Dermis blood vessel endothelial cell (primary cell): ENCODE results near the gene ZNF345. TPM values are rescaled to one million over a fixed set of nuclear protein-coding genes. Genes with fewer than 3 reads are reported as not detected.

ENCODE experiments used
- DNase-seq: peaks from one replicate; pipeline ENCODE4 v3.0.0; 2010
- total RNA-seq: library from RNA; depleted of rRNA; stranded (reverse); fragments of >200 nt; gene quantifications from 2 replicates; pipeline ENCODE4 v1.2.3, GENCODE V29; 2014

The ZNF345 gene
- 4.0 and 7.7 TPM in 2 replicates for total RNA-seq

DNA sequence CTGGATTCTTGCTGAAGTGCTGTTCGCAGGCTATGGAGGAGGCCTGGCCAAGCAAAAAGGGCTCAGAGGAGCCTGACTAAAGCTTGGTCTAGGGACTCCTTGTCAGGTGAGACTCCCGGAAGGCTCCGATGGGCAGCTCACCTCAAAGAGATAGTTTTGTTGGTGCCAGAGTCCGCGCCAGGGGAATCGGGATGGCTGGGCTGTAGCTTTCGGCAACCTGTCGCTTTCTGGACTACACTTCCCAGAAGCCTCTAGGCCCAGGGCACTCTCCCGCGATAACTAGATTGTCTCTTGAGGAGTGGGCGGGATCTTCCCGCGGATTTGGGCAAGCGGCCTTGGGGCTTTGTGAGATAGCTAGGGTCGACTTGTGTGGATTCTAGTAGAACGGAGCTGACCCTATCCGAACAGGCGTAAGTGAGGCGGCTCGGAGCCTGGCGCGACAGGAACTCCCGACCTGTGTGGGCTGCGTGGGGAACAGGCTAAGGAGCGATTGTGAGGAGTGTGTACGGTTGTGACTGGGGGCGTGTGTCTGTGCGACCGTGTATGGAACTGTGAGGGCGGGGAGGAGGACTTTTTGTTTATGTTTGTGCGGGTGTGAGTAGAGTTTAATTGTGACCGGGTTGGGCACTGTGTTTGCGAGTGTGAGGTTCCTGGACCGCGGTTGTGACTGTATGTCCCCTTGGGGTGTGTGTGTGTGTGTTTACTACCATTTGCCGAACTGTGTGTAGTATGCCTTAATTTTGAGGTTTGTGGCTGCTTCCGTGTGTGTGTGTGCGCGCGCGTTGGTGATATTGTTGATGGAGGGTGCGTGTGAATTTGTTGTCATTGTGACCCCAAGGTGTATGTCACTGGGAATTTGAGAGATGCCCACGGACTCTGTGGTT, at the start of gene ZNF345:
Gene ZNF345, plus strand, starts transcription at position 318 of the 884 bp plus-strand sequence. CDS start 25,955 bp downstream, outside the sequence.
- DNase-seq, result peak; percentile 97

DNA sequence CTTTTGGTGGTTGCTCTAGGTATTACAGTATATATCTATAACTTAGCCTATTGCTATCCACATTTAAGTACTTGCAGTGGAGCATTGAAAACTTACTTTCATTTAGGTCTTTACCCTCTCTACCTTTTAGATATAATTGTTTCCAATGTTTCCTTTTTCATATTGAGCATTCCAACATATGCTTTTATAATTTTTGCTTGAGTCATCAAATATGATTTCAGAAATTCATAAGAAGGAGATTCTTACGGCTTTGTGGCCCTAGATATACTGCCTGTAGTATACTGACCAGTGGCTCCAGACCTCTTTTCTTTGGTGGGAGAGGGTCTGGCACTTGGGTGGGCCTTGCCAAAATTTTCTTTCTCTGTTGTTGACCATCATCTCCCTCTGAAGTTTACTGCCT, 45.3 kb upstream of the ZNF345 start:
- DNase-seq, result no peak

DNA sequence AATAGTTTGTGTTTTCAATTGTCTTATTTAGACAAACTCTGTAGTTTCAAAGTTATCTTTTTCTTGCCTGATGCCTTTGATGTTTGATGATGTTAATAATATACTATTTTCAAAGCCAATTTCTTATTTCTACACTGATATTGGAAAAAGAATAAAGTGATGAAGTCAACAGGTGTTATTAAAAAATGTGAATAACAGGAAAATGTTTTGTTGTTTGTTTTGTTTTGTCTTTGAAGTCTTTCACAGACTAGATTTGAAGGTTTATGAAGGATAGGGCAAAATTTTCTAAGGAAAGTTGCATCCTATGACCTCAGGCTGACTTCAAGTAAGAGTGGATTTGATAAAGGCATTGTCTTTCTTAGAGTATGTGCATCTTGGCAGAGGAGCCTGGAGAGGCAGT, 43.6 kb upstream of the ZNF345 start:
- DNase-seq, result no peak

DNA sequence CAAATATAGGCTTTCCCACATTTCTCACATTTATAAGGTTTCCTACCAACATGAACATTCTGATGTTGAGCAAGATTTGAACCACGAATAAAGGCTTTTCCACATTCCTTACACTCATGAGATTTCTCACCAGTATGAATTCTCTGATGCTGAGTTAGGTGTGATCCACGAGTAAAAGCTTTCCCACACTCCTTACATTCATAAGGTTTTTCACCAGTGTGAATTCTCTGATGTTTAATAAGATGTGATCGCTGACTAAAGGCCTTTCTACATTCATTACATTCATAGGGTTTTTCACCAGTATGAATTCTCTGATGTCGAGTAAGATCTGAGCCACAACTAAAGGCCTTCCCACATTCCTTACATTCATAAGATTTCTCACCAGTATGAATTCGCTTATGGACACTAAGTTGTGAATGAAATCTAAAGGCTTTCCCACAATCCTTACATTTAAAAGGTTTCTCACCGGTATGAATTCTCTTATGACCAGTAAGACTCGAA, 31.5 kb upstream of the ZNF345 start:
- peak; percentile 3 for DNase-seq

DNA sequence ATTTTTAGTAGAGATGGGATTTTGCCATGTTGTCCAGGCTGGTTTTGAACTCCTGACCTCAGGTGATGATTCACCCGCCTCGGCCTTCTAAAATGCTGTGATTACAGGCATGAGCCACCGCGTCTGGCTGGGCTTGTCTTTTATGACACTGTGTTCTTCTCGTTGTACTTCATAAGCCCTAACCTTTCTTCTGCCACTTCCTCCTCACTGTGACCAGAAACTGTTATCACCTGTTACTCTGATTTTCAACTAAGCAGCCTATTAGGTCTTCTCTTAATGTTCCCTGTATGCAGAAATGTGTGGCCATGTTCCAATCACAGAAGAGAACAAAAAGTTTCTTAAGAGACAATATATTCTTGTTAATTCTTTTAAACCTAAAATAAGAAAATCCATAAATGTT, 28.9 kb upstream of the ZNF345 start:
- no peak for DNase-seq

DNA sequence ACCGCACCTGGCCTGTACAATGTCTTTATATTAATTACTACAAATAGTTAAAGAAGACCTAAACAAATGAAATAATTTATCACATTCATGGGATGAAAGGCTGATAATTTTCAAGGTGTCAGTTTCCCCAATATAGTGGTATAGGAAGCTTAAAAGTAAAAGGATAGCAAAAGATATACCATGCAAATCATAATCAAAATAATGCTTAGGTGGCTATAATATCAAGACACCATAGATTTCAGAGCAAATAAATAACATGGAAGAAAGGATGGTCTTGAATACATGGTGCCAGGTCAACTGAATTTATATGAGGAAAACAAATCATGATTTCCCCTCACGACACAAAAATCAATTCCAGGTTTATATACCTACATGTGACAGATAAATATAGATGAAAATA, 17.2 kb upstream of the ZNF345 start:
- no peak for DNase-seq

DNA sequence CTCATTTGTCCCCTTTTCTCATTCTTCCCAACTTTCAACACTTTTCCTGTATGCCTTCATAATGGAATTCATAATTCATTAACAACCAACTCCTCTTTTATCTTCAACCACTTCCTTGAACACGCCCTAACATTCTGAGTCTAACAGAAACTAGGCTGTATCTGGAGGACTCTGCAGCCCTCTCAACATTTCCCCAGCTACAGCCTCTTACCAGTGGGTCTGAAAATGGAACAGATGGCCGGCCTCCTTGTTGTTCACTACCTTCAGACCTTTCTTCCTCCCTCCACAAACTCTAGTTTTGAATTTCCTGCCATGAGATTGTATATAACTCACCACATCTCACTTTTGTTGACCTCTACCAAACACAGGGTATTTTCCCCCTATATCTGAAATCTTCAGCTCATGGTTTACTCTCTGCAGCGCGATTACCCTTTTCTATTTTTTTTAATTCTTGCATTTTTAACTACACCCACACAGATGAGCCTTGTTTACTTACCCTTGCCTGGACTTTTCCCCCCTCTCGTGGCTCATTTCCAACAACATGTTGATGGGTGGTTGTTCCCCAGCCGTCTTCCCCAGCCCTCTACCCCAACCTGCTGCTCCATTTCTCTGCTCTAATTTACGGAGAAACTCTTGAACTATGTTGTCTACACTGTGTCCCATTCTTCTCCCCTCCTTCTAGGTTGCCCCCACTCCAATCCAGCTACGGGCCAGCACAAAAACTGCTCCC, 13.3 kb upstream of the ZNF345 start:
- DNase-seq, result peak; percentile 45

DNA sequence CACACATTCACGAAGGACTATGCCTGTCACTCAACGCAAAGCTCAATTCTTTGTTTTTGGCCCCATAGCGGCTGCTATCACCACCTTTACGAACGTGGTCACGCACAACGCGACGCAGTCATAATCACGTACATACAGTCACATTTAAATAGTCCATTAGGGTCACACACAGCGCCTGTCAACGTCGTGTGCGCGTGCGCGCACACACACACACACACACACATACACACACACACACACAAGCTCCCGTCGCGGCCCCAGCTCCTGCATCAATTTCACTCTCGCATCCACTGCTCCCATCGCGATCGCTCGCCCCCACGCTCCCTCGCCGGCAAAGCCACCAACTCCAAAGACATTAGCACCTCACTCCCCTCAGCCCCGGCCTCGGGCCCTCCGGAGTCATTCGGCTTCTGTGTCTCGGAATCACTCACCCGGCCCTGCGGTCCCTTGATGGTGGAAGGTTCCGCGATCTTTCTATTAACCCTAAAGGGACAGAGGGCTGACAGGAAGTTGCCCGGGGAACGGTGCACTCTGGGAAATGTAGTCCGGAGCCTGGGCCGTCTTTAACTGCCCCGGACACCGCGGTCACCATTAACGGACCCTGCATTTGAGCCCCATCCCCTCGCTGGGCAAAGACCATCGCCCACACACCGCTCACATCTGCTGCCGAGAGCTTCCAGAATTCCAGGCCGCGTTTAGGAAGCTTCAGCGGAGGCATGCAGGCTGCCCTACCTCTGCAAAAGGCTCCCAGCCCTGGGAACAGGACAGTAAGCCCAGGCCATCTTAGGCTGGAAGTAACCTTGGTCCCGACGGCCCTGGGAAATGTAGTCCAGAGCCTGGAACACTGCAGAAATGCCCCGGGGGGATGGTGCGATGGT, 12.5 kb upstream of the ZNF345 start, which contains the start of gene ZNF790:
Gene ZNF790, minus strand, starts transcription at position 482 of the 878 bp plus-strand sequence. CDS start 12,768 bp downstream, outside the sequence.
- peak; percentile 91 for DNase-seq

DNA sequence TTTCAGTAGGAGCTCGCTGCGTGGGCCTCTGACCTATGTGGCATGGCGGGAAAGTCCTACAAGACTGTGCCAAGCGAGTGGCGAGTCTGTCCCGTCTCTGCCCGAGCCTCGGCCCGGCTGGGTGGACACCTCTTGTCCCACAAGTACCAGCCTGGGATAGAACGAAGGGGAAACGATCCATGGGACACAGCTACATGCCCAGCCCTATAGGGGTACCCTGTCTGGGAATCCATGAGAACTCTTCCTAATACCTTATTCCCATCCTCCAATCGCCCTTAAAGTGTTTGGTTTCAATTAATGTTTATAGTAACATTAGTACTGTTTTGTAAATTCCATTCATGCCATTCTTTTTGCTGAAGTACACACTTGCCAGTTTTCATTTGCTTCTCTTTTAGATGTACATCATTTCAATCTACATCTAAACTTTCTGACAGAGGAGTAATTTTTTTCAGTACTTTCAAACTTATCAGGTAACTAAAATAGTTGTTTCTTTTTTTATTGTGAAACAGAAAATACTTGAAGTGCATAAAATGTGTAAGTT, 11.8 kb upstream of the ZNF345 start:
- DNase-seq, result no peak

DNA sequence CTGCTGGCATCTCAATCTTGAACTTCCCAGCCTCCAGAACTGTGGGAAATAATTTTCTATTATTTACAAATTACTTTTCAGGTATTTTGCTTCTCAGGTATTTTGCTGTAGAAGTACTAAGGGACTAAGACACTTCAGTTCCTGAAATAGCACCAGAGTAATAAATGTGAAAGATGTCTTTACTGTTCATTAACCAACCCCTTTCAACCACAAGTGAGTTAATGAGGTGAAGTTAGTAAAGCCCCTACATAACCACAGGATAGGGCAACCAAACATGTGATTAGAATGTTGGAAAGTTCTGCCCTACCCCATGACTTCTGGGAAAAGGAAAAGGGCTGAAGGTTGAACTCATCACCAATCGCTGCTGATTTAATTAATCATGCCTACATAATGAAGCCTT, 2.7 kb upstream of the ZNF345 start:
- no peak for DNase-seq

DNA sequence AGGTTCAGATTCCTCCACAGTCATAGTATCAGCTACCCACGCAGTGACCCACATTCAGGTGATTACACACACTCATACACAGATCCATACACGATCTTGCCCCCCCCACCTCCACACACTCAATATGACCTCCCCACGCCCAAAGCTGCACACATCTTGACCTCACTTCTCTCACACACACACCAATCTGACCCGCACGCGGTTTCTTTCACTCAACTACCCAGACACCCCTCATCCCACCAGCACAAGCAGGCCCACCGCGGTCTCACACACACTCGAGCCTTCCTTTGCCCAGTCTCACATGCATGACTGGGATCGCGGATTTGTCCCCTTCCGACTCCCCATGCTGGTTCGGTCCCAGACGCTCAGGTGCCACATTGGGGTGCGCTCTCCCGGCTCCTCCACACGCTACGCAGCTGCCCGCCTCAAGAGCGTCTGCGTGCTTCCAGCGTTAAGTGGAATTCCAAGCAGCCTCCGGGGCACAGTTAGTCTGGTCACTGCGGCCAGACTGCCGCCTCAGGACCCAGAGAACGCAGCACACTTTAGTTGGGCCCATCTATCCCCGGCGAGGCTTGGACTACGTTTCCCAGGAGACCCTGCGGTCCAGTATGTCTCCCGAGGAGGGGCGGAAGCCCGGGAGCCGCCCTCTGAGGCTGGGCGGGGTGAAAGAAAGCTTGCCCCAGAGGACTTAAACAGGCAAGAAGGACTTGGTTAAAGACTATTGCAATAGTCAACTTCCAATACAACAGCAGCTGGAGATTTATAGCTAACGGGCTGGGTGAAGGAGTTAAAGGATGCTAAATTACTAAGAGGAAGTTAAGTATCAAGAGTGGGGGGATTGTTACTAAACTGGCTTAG, 746 bp upstream of the ZNF345 start:
- peak; percentile 95 for DNase-seq

DNA sequence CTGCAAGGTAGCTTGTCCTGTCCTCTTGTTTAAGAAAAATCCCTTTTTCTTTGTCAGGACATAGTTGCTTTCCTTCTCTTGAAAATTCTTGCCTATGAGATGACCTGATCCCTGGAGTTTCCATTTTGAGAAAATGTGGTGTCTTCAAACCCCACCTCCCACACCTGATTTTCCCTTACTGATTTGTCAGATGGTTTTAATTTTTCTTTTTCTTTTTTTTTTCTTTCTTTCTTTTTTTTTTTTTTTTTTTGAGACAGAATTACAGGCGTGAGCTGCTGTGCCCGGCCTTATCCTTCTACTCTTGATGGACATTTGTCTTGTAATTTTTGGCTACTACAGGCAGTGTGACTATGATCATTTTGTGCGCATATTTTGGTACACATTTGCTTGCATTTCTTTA, 1.2 kb downstream of the ZNF345 start:
- DNase-seq, result no peak

DNA sequence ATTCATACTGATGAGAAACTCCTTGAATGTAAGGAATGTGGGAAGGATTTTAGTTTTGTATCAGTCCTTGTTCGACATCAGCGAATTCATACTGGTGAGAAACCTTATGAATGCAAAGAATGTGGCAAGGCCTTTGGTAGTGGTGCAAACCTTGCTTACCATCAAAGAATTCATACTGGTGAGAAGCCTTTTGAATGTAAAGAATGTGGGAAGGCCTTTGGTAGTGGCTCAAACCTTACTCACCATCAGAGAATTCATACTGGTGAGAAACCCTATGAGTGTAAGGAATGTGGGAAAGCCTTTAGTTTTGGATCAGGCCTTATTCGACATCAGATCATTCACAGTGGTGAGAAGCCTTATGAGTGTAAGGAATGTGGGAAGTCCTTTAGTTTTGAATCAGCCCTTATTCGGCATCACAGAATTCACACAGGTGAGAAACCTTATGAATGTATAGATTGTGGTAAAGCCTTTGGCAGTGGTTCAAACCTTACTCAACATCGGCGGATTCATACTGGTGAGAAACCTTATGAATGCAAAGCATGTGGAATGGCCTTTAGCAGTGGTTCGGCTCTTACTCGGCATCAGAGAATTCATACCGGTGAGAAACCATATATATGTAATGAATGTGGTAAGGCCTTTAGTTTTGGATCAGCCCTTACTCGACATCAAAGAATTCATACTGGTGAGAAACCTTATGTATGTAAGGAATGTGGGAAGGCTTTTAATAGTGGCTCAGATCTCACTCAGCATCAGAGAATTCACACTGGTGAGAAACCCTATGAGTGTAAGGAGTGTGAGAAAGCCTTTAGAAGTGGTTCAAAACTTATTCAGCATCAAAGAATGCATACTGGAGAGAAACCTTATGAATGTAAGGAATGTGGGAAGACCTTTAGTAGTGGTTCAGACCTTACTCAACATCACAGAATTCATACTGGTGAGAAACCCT, 26.6 kb downstream of the ZNF345 start:
- DNase-seq, result peak; percentile 3

DNA sequence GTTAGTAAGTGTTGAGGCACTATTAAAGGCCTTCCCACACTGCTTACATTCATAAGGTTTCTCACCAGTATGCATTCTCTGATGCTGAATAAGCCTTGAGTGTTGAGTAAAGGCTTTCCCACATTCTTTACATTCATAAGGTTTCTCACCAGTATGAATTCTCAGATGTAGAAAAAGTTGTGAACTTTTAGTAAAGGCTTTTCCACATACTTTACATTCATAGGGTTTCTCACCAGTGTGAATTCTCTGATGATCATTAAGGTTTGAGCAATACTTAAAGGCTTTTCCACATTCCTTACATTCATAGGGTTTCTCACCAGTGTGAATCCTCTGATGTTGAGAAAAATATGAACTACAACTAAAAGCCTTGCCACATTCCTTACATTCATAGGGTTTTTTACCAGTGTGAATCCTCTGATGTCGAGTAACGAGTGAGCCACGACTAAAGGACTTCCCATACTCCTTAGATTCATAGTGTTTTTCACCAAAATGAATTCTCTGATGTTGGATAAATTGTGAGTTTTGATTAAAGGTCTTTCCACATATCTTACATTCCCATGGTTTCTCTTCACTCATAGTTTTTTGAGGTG, 41.2 kb downstream of the ZNF345 start:
- DNase-seq, result no peak

DNA sequence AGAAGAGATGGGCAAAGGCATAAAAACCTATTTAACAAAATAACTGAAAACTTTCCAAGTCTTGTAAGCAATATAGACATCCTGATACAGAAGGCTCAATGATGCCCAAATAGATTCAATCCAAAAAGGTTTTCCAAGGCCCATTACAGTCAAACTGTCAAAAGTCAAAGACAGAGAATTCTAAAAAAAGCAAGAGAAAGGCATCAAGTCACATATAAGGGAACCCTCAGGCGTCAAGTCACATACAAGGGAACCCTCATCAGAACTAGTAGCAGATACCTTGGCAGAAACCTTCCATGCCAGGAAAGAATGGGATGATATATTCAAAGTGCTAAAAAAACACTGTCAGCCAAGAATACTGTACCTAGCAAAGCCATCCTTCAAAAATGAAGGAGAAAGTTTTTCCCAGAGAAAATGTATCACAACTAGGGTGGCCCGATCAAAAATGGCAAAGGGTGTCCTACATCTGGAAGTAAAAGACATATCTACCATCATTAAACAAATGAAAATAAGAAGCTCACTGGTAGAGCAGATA, 44.2 kb downstream of the ZNF345 start:
- DNase-seq, result no peak

DNA sequence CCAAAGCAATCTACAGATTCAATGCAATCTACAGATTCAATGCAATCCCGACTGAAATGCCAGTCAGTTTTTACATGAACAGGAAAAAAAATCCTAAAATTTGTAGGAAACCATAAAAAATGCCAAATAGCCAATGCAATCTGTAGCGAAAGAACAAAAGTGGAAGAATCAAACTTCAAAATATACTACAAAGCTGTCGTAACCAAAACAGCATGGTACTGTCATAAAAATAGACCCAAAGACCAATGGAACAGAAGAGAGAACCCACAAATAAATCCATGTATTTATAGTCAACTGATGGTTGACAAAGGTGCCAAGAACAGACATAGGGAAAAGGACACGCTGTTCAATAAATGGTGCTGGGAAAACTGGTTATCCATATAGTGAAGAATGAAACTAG, 47.7 kb downstream of the ZNF345 start:
- DNase-seq, result no peak

DNA sequence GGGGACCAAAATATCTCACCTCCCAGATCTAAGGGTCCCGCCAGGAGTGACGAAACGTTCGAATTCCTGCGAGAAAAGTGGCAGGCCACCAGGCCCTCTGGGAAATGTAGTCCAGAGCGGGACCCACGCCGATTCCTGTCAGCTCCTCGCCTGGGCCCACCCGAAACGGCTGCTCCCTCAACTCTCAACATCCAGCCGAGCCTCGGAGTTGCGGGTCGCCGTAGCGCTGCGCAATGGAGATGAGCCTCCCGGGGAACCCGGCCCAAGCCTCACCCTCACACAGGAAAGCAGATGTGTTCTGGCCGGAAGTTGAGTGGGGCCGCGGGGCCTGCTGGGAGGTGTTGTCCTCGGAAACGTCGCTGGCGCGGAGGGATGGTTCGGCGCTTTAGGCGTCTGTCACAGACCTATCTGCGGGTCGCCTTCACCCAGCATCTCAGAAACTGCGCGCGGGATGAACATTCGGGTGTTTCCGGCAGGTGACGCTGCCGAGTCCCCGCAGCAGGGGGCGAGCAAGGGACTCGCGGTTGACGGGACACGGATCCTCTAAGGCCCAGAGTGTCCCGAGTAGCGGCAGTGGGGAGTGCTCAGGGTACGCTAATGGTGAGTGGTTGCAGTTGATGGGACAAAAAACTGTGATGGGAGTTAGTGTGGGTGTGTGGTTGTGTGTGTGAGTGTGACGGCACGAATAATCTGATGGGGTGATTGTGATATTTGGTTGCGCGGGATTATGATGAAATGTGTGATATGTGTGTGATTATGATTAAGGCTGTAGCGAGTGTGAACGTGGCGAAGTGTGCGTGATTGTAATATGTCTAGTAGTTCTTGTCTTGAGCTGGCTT, 65.5 kb downstream of the ZNF345 start, which contains the start of the genes ZNF568 and ZNF829:
Gene ZNF568, plus strand, starts transcription at position 341 of the 839 bp plus-strand sequence. CDS start 6,439 bp downstream, outside the sequence.
Gene ZNF829, minus strand, starts transcription at position 300 of the 839 bp plus-strand sequence. CDS start 1,124 bp downstream, outside the sequence.
- DNase-seq, result peak; percentile 88

DNA sequence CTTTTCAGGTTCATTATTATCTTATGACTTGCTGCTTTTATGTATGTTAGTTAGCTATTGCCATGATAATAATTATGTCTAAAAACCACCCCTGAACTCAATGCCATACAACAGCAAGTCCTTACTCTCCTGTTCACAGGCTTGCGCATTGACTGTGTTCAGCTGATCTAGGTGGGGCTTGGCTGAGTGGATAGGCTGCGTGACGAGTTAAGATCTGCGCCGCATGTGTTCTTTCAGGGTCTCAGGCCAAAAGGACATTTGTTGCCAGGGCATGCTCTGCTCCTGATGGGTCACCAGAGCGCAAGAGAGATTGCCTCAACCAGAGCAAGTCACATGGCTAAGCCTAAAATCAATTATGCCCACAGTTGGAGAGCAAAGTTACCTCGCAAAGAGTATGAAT, 66.3 kb downstream of the ZNF345 start:
- peak; percentile 43 for DNase-seq
